ENCODE results near the gene MDFI.

The MDFI gene

GRCh38 chr6:41651962-41652657 lies 13.8 kb downstream of the MDFI start:
- no peak for DNase-seq

GRCh38 chr6:41652866-41653652 lies 14.8 kb downstream of the MDFI start:
- no peak for DNase-seq

GRCh38 chr6:41653691-41654090 lies 15.4 kb downstream of the MDFI start:
- no peak for DNase-seq

- DNase-seq, result no peak
Observed at GRCh38 chr6:41654151-41654697, 16.0 kb downstream of the MDFI start.

GRCh38 chr6:41654698-41655151 lies 16.5 kb downstream of the MDFI start:
- no peak for DNase-seq

GRCh38 chr6:41655176-41655575 lies 16.9 kb downstream of the MDFI start:
- DNase-seq, result no peak

- DNase-seq, result no peak
Observed at GRCh38 chr6:41655646-41656001, 17.4 kb downstream of the MDFI start.

GRCh38 chr6:41656002-41656691 lies 17.9 kb downstream of the MDFI start:
- no peak for DNase-seq

GRCh38 chr6:41657131-41658094 lies 19.1 kb downstream of the MDFI start:
- DNase-seq, result no peak

GRCh38 chr6:41658636-41659035 lies 20.4 kb downstream of the MDFI start:
- DNase-seq, result no peak

- DNase-seq, result peak; percentile 22
Observed at GRCh38 chr6:41659935-41660334, 21.7 kb downstream of the MDFI start.

- DNase-seq, result no peak
Observed at GRCh38 chr6:41663568-41663967, 25.3 kb downstream of the MDFI start.

- DNase-seq, result no peak
Observed at GRCh38 chr6:41664271-41664670, 26.0 kb downstream of the MDFI start.

GRCh38 chr6:41667195-41667594 lies 28.9 kb downstream of the MDFI start:
- DNase-seq, result no peak

- DNase-seq, result no peak
Observed at GRCh38 chr6:41668968-41669367, 30.7 kb downstream of the MDFI start.

- DNase-seq, result no peak
Observed at GRCh38 chr6:41670703-41671360, 32.6 kb downstream of the MDFI start.

- DNase-seq, result no peak
Observed at GRCh38 chr6:41671376-41671775, 33.1 kb downstream of the MDFI start.

- no peak for DNase-seq
Observed at GRCh38 chr6:41672016-41672415, 33.7 kb downstream of the MDFI start.

GRCh38 chr6:41672816-41673703 lies 34.8 kb downstream of the MDFI start:
- no peak for DNase-seq

GRCh38 chr6:41673704-41674000 lies 35.4 kb downstream of the MDFI start:
- no peak for DNase-seq
